ENCODE measurements around the gene SLC13A5. TPM values are rescaled to one million over a fixed set of nuclear protein-coding genes. Genes with fewer than 3 reads are reported as not detected.
A peak's percentile ranks its signal among the peaks of the same experiment; 100 is the strongest.
"Not testable (repeated sequence)": the region's sequence is repeated elsewhere in the genome, so short reads cannot be mapped to it uniquely, and the experiment has no call there.

Gene SLC13A5
- not detected in 2 replicates for total RNA-seq (2014; rRNA removed; shearing (Covaris generic))

- peak; percentile 18 for DNase-seq (ENCODE audit: low read depth)
These were observed at the start of gene SLC13A5 for GRCh38 chr17:6713130-6713917. SLC13A5 (minus strand) TSS chr17:6713369; CDS start chr17:6713333, 36 bp downstream.

DNA sequence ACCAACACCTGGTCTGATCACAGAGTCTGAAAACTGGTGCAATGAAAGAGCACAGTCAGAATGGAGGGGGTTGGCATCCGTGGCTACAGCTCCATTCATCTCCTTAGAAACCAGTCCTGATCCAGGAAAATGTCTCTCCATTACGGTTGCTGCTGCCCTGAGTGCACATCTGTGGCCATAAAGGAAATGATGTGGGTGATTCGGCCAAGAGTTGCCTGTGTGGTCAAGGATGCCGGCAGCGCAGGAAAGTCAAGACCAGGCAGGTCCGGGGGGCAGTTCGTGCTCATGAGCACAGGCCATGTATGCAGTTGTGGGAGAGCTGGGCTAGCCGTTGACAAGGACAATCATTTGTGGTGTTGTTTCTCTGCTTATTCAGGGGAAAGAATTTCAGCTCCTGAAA is 48.6 kb upstream of the SLC13A5 start:
- DNase-seq (ENCODE audit: low read depth): no peak

DNA sequence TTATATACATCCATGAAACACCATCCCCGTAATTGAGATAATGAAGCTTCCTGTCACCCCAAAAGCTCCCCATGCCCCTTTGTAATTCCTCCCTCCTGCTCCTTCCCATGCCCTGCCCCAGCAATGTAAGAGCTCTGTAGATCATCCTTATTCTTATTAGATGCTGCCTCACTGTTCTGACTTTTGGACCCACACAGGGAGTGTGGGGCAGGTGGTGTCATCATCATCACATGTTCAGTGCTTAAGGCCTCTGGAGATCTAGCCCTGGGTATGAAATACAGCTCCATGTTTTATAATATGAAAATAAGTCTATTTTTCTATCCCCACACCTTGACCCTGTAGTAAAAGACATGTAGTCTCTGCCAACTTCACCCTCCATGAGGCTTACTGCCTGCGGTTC is 44.6 kb upstream of the SLC13A5 start:
- DNase-seq (ENCODE audit: low read depth): no peak

- no peak for DNase-seq (ENCODE audit: low read depth)
These were observed 43.4 kb upstream of the SLC13A5 start for GRCh38 chr17:6756425-6757031.

- peak; percentile 65 for DNase-seq (ENCODE audit: low read depth)
These were observed 42.6 kb upstream of the SLC13A5 start, which contains the start of gene XAF1 for GRCh38 chr17:6755731-6756184. XAF1 (plus strand) TSS chr17:6756046; CDS start chr17:6756079, 33 bp downstream.

DNA sequence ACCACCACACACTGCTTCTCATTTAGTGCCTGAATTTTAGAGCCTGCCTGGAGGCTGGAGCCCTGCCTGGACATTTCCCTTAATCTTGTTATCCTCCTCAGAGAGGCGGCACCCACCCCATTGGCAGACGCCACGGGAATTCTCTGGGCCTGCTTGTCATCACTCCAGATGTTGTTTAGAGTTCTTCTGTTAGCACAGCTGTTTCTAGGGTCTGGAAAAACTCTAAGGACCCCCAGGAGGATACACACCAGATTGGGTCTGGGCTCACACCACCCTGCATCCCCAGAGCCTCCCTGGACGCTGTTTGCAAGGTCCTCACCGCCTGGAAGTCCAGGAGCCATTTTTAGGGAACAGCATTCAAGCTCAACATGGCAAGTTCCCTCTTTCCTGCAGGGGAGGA is 42.1 kb upstream of the SLC13A5 start:
- DNase-seq (ENCODE audit: low read depth): no peak

GRCh38 chr17:6753546-6753945 is 40.4 kb upstream of the SLC13A5 start:
- DNase-seq (ENCODE audit: low read depth): peak; percentile 36

DNA sequence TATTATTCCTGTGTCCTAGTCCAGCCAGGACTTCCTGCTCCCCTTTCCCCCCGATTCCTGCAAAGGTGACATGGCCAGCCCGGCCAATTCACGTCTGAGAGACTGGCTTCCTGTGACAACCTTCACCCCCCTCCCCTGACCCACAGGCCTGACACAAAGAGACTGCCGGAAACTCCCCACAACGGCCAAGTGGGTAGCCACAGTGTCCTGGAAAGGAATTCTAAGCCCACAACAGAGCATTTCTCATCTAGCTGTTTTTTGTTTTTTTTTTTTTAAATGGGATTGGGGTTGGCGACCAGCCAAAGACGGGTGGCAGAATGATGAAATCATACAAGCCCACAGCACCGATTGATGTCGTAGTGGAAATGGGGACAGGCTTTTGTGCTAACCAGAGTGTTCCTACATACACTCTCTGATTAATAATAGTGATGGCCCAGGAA is 39.9 kb upstream of the SLC13A5 start:
- DNase-seq (ENCODE audit: low read depth): peak; percentile 93

DNA sequence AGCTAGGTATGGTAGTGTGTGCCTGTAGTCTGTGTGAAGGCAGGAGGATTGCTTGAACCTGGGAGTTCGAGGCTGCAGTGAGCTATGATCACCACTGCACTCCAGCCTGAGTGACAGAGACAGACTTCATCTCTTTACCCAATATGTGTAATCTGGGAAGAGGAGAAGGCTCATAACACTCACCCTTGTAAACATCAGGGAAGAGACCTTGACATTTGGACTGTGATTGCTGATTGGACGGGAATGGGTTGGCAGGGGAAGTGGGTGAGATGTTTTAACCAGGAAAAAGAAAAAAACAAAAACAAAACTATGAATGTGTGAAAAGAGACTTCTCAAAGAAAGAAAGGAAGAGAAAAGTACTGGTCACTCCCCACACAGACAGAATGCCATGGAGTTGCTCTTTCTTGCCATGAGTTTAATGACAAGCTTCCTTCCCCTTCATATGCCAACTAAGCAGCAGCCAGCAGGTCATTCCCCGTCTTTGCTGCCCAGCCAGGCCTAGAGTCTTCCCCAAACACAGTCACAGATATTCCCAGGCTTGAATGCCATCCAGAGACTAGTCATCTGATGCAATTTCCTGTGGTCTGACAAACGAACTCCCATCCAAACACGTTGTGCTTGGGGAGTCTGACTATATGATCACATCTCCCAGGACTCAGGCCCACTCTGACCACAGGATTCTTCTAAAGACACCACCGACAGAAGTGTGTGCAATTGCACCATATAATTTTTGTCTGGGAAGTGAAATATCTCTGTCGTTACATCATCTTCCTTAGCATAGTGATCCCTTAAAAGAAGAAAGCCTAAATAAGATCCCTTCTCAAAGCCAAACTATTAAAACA is 39.1 kb upstream of the SLC13A5 start:
- peak; percentile 96 for DNase-seq (ENCODE audit: low read depth)

- DNase-seq (ENCODE audit: low read depth): no peak
These were observed 36.4 kb upstream of the SLC13A5 start for GRCh38 chr17:6749519-6749918.

GRCh38 chr17:6748617-6749016 is 35.4 kb upstream of the SLC13A5 start:
- no peak for DNase-seq (ENCODE audit: low read depth)

- not testable (repeated sequence) for DNase-seq (ENCODE audit: low read depth)
These were observed 33.5 kb upstream of the SLC13A5 start for GRCh38 chr17:6746665-6747064.

DNA sequence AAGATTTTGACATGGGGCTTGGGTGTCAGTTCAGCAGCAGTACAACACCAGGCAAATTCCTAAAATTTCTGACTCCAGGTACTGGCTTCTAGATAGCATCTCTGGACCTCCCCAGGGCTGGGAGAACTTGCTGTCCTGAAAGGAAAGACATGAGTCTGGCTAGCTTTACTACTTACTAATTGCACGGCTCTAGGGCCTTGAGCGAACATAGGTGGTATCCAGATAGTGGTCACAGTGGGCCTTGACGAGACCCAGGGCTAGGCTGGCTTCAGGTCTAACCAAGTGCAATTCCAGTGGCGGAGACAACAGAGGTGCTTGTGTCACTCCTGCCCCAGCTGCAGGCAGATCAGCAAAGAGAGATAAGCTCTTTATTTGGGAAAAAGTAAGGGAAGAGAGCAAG is 16.4 kb upstream of the SLC13A5 start:
- DNase-seq (ENCODE audit: low read depth): no peak

DNA sequence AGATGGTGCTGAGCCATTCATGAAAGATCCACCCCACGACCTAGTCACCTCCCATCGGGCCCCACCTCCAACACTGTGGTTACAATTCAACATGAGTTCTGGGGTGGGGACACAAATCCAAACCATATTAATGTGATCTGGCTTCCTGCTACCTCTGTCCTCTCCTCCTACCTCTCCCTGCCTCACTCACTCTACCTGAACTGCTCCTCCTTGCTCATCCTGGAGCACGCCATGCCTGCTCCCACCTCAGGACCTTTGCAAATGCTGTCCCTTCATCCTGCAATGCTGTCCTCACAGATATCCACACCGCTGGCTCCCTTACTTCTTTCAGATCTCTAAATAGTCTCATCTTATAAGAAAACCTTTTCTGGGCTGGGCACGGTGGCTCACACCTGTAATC is 10.8 kb upstream of the SLC13A5 start:
- no peak for DNase-seq (ENCODE audit: low read depth)

GRCh38 chr17:6721744-6722143 is 8.6 kb upstream of the SLC13A5 start:
- no peak for DNase-seq (ENCODE audit: low read depth)

DNA sequence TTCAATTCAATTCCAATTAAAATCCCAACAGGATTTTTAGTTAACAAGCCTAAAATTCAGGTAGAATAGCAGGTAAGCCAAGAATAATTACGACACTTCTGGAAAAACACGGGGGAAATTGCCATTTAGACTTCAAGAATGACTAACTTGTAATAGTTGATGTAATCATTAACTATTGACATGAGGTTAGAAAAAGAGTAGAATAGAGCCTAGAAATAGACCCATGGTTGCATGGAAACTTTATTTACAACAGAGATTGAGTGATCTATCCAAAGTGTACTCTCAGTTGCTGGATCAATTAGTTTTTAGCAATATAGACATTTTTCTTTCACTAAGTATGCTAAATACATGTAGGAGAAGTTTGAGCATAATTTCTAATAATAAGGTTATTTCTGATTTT is 3.6 kb upstream of the SLC13A5 start:
- no peak for DNase-seq (ENCODE audit: low read depth)

GRCh38 chr17:6714315-6714874 is 1.2 kb upstream of the SLC13A5 start:
- no peak for DNase-seq (ENCODE audit: low read depth)

- no peak for DNase-seq (ENCODE audit: low read depth)
These were observed 726 bp upstream of the SLC13A5 start for GRCh38 chr17:6713918-6714271.

GRCh38 chr17:6712854-6713129 is 377 bp downstream of the SLC13A5 start:
- no peak for DNase-seq (ENCODE audit: low read depth)

- peak; percentile 38 for DNase-seq (ENCODE audit: low read depth)
These were observed 913 bp downstream of the SLC13A5 start for GRCh38 chr17:6712058-6712853.

GRCh38 chr17:6711681-6712057 is 1.5 kb downstream of the SLC13A5 start:
- DNase-seq (ENCODE audit: low read depth): no peak
